ENCODE data around the gene HDGFL2.

DNA sequence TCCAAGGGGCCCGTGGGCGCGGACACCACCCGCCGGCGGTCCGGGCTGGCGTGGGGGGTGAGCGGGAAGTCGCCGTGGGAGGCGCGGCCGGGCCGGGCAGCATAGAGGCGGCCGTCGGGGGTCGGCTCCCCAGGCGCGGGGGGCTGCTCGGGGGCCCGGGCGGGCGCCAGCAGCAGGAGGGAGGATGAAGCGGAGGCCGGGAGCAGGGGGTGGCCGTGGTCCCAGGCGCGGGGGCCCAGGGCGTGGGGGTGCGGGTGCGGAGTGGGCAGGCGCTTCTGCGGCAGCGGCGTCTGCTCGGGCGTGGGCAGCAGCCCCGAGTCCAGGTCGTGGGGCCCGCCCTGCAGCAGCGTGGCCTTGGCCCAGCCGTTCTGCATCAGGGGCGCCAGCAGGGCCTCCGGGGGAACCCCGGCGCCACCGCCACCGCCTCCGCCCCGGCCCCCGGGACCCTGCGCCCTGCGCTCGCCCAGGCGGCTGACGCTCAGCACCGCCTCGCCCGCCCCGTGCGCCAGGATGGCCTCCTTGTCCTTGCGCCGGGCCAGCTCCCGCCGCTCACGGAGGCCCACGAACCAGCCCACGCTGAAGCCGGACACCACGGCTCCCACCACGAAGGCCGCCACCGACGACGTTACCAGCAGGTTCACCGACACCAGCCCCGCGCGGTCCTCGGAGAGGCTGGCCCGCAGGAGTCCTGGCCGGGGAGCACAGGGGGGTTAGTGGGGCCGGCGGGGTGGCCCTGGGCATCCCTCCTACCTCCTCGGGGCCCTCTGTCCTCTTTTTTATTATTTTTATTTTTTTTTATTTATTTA, 71.9 kb downstream of the HDGFL2 start:
- TF ChIP-seq, protein P1, sequence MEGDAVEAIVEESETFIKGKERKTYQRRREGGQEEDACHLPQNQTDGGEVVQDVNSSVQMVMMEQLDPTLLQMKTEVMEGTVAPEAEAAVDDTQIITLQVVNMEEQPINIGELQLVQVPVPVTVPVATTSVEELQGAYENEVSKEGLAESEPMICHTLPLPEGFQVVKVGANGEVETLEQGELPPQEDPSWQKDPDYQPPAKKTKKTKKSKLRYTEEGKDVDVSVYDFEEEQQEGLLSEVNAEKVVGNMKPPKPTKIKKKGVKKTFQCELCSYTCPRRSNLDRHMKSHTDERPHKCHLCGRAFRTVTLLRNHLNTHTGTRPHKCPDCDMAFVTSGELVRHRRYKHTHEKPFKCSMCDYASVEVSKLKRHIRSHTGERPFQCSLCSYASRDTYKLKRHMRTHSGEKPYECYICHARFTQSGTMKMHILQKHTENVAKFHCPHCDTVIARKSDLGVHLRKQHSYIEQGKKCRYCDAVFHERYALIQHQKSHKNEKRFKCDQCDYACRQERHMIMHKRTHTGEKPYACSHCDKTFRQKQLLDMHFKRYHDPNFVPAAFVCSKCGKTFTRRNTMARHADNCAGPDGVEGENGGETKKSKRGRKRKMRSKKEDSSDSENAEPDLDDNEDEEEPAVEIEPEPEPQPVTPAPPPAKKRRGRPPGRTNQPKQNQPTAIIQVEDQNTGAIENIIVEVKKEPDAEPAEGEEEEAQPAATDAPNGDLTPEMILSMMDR (IDR thresholded peaks at IDR 0.05) = no peak
- TF ChIP-seq POLR2A (IDR thresholded peaks at IDR 0.05) = no peak

Measured in adrenal gland (tissue), 5 donors.